Natural killer cell (primary cell): ENCODE results near the gene MIOX. TPM values are rescaled to one million over a fixed set of nuclear protein-coding genes. Genes with fewer than 3 reads are reported as not detected.

ENCODE experiments used
- ATAC-seq, 3 donors: fragments of 150-1000 bp in 2 of 3; fragments of 200-7000 bp in 1 of 3; cut with Tn5 transposase; 1 replicate in 1 of 3; 2 replicates in 2 of 3; pipeline ENCODE4 v1.10.0; 2021; ENCODE audit warnings: mild to moderate bottlenecking in 2 of 3, moderate library complexity in 2 of 3
- DNase-seq, 2 donors: peaks; one replicate each; pipeline versions ENCODE4 v3.0.0 to v3.0.0-alpha.2; 2013 to 2021; ENCODE audit warnings: mixed read lengths in 1 of 2
- H3K27ac ChIP-seq: one replicate; pipeline ENCODE4 v1.5.1; 2013; ENCODE audit warnings: mild to moderate bottlenecking, low read length
- H3K27me3 ChIP-seq: one replicate; pipeline ENCODE4 v1.6.1; 2013; ENCODE audit warnings: low read length; ENCODE audit not compliant: control insufficient read depth, insufficient read depth
- H3K36me3 ChIP-seq: one replicate; pipeline ENCODE4 v1.6.1; 2013; ENCODE audit warnings: low read length; ENCODE audit not compliant: control insufficient read depth, insufficient read depth
- H3K4me1 ChIP-seq: one replicate; pipeline ENCODE4 v1.6.1; 2013; ENCODE audit warnings: low read length; ENCODE audit not compliant: control insufficient read depth, insufficient read depth
- H3K4me3 ChIP-seq: one replicate; pipeline ENCODE4 v1.5.1; 2013; ENCODE audit warnings: low read length
- H3K9me3 ChIP-seq: one replicate; pipeline ENCODE4 v1.6.1; 2013; ENCODE audit warnings: low read length; ENCODE audit not compliant: control insufficient read depth, insufficient read depth
- H3K27ac Mint-ChIP-seq, 2 donors: one replicate each; pipeline ENCODE4 v1.8.0; 2022; ENCODE audit warnings: mild to moderate bottlenecking in 2 of 2, mixed read lengths in 2 of 2, moderate library complexity in 1 of 2
- H3K27me3 Mint-ChIP-seq, 2 donors: one replicate each; pipeline ENCODE4 v1.8.0; 2022; ENCODE audit warnings: low read depth in 2 of 2, mixed read lengths in 2 of 2
- H3K36me3 Mint-ChIP-seq: one replicate; pipeline ENCODE4 v1.8.0; 2022; ENCODE audit warnings: mixed read lengths
- H3K4me1 Mint-ChIP-seq, 2 donors: one replicate each; pipeline ENCODE4 v1.8.0; 2022; ENCODE audit warnings: mixed read lengths in 2 of 2
- H3K4me3 Mint-ChIP-seq: one replicate; pipeline ENCODE4 v1.8.0; 2022; ENCODE audit warnings: mild to moderate bottlenecking, moderate library complexity, mixed read lengths
- H3K9me3 Mint-ChIP-seq, 2 donors: one replicate each; pipeline ENCODE4 v1.8.0; 2022; ENCODE audit warnings: mixed read lengths in 2 of 2
- WGBS: methylation state at CpG from one replicate; pipeline ENCODE4 v1.1.7; 2013; ENCODE audit warnings: missing lambda C conversion rate; ENCODE audit not compliant: insufficient coverage; 5-methylcytosine and 5-hydroxymethylcytosine counted together
- intact Hi-C: fragments of 100-400 bp; cut with micrococcal nuclease; formaldehyde crosslinking; loops from one replicate; pipeline ENCODE4 v1.14.2; 2022
- total RNA-seq, 4 donors: library from RNA; stranded (reverse); fragments of 120-200 nt in 1 of 4; gene quantifications; one replicate each; pipeline versions ENCODE4 v1.2.3 to v1.2.4, GENCODE V29; 2013 to 2022
- TF ChIP-seq, protein P1 (sequence below): fragments of 200-600 bp; IDR thresholded peaks from one replicate; pipeline ENCODE4 v1.8.0; 2022; ENCODE audit warnings: antibody characterized with exemption

MIOX gene
- total RNA-seq, 3 donors from 2014 or later (not counting 1 experiment from before 2014, with no cell fraction given) = 0.23 TPM; not detected in 2

DNA sequence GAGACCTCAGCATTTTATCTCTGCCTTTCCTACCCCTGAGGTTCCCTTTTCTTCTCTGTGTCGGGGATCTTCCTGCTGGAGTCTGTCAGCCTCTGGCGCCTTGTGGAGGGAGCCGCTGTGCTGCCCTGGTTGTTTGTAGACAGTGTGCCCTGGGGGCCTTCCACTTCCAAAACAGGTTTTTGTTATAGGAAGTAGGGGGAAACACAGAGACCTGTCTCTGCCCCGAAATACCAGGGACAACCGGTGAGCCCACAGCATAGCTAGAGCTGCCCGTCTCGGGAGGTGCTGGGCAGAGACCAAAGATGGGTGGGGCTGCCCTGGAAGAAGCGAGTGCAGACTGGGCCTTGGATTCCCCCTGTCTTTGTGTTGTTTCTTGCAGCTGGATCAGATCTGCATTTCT is 29.4 kb downstream of the MIOX start:
- Histone ChIP-seq H3K36me3 (peaks cover 31% of the 10 kb centered on the region), H3K4me3 (no peak overlapping the region), H3K27ac (no peak overlapping the region), H3K9me3 (no peaks in the 10 kb centered on the region), H3K4me1 (no peaks in the 10 kb centered on the region), H3K27me3 (no peaks in the 10 kb centered on the region)
- ATAC-seq (no peak), DNase-seq (no peak)
- Mint-ChIP-seq H3K4me3 (no peak overlapping the region), H3K36me3 (no peaks in the 10 kb centered on the region), H3K4me1 (peaks cover 15 to 19% of the 10 kb centered on the region in 2 donors), H3K27me3 (no peaks in the 10 kb centered on the region), H3K27ac (no peak overlapping the region), H3K9me3 (no peaks in the 10 kb centered on the region)
- 95% methylated on average over 8 of the region's 8 CpGs for WGBS
- TF ChIP-seq, protein P1, sequence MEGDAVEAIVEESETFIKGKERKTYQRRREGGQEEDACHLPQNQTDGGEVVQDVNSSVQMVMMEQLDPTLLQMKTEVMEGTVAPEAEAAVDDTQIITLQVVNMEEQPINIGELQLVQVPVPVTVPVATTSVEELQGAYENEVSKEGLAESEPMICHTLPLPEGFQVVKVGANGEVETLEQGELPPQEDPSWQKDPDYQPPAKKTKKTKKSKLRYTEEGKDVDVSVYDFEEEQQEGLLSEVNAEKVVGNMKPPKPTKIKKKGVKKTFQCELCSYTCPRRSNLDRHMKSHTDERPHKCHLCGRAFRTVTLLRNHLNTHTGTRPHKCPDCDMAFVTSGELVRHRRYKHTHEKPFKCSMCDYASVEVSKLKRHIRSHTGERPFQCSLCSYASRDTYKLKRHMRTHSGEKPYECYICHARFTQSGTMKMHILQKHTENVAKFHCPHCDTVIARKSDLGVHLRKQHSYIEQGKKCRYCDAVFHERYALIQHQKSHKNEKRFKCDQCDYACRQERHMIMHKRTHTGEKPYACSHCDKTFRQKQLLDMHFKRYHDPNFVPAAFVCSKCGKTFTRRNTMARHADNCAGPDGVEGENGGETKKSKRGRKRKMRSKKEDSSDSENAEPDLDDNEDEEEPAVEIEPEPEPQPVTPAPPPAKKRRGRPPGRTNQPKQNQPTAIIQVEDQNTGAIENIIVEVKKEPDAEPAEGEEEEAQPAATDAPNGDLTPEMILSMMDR = no peak
- intact Hi-C loops = no loop called here

DNA sequence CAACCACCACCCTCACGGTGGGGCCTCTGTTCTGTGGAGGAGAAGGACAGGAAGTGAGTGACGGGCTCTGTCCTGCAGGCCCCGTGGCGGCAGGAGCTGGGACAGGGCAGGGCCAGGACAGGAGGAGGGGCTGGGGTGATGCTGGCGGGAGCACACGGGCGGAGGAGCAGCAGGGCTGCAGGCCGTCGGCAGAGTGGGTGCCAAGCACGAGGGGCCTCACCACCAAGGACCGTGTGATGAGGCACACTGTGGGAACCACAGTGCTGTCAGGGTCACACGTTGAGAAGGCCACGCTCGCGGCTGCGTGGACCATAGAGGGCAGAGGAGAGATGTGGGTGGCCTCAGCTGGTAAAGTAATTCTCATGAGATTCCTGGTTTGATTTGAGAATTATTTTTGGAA is 30.2 kb downstream of the MIOX start:
- Histone ChIP-seq H3K27me3 (no peaks in the 10 kb centered on the region), H3K27ac (no peak overlapping the region), H3K36me3 (peaks cover 36% of the 10 kb centered on the region), H3K4me1 (no peaks in the 10 kb centered on the region), H3K9me3 (no peaks in the 10 kb centered on the region), H3K4me3 (no peak overlapping the region)
- no peaks in the 10 kb centered on the region for H3K9me3 Mint-ChIP-seq
- TF ChIP-seq, protein P1 = no peak
- intact Hi-C loops = no loop called here
- H3K36me3 Mint-ChIP-seq = no peaks in the 10 kb centered on the region
- no peak for ATAC-seq
- DNase-seq = no peak
- H3K27ac Mint-ChIP-seq = no peak overlapping the region
- WGBS = 91% methylated on average over 16 of the region's 16 CpGs
- H3K27me3 Mint-ChIP-seq = no peaks in the 10 kb centered on the region
- no peak overlapping the region for H3K4me3 Mint-ChIP-seq
- peaks cover 15 to 19% of the 10 kb centered on the region in 2 donors for H3K4me1 Mint-ChIP-seq

- H3K36me3 Mint-ChIP-seq = no peaks in the 10 kb centered on the region
- no peak for ATAC-seq
- no peak overlapping the region for H3K4me3 ChIP-seq
- H3K4me1 ChIP-seq = no peaks in the 10 kb centered on the region
- 96% methylated on average over 20 of the region's 20 CpGs for WGBS
- H3K27me3 ChIP-seq = no peaks in the 10 kb centered on the region
- H3K36me3 ChIP-seq = peaks cover 44% of the 10 kb centered on the region
- peaks cover 13 to 15% of the 10 kb centered on the region in 2 donors for H3K4me1 Mint-ChIP-seq
- DNase-seq = no peak
- no peaks in the 10 kb centered on the region for H3K27me3 Mint-ChIP-seq
- H3K27ac ChIP-seq = no peak overlapping the region
- H3K9me3 ChIP-seq = no peaks in the 10 kb centered on the region
- no peak overlapping the region for H3K4me3 Mint-ChIP-seq
- H3K27ac Mint-ChIP-seq = no peak overlapping the region
- H3K9me3 Mint-ChIP-seq = no peaks in the 10 kb centered on the region
- intact Hi-C loops = no loop called here
- TF ChIP-seq, protein P1 = no peak
These were observed 31.0 kb downstream of the MIOX start for GRCh38 chr22:50517495-50518260.

DNA sequence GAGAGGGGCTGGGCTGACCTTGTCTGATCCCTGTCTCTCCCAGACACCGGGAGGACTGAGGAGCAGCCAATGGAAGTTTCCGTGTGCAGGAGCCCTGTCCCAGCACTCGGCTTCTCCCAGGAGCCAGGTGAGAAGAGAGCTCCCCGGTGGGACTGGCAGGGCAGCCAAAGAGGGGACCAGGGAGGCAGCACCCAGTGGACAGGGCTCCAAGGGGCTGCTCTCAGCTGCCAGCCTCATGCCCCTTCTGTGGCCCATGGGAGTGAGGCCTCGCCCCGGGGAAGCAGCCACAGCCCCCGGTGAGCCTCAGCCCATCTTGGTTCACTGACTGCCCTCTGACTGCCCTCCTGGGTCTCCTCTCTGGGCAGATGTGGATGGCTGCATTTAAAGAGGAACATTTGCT is 31.9 kb downstream of the MIOX start:
- no peak for ATAC-seq

More for the DNA sequence above, 31.9 kb downstream of the MIOX start:
- H3K4me3 ChIP-seq = no peak overlapping the region
- DNase-seq = no peak
- no peak overlapping the region for H3K27ac ChIP-seq
- TF ChIP-seq, protein P1 = no peak
- no peak overlapping the region for H3K4me3 Mint-ChIP-seq
- H3K36me3 Mint-ChIP-seq = no peaks in the 10 kb centered on the region
- H3K36me3 ChIP-seq = peaks cover 53% of the 10 kb centered on the region
- no peaks in the 10 kb centered on the region for H3K27me3 ChIP-seq
- H3K9me3 Mint-ChIP-seq = no peaks in the 10 kb centered on the region
- H3K27me3 Mint-ChIP-seq = no peaks in the 10 kb centered on the region
- no peak overlapping the region for H3K27ac Mint-ChIP-seq
- no peaks in the 10 kb centered on the region for H3K9me3 ChIP-seq
- intact Hi-C loops = no loop called here
- H3K4me1 ChIP-seq = no peaks in the 10 kb centered on the region
- peaks cover 13 to 15% of the 10 kb centered on the region in 2 donors for H3K4me1 Mint-ChIP-seq
- WGBS = 96% methylated on average over 7 of the region's 7 CpGs
